ENCODE data around the gene B3GNT3. TPM values are rescaled to one million over a fixed set of nuclear protein-coding genes. Genes with fewer than 3 reads are reported as not detected.
A peak's percentile ranks its signal among the peaks of the same experiment; 100 is the strongest.

The B3GNT3 gene
- total RNA-seq, 4 donors from 2014 or later: 0.78 to 1.3 TPM; not detected in 2

DNA sequence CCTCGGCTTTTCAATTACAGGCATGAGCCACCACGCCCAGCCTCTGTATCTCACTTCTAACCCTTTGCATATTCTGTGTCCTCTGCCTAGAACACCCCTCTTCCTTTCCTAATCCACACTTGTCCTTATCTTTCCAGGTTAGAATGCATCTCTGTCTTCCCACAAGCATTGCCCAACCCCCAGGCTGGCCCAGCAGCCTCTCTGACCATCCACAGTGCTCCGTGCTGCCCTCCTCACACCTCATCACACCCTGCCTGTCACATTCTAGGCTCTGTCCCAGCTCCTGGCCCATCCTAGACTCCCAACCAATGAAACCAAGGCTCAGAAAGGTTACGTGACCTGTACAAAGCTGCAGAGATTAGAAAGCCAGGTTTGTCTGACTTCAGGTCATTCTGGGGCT is 41.6 kb downstream of the B3GNT3 start:
- Histone ChIP-seq H3K27me3 (peaks cover under 1% of the 10 kb centered on the region), H3K4me1 (no peaks in the 10 kb centered on the region), H3K36me3 (no peaks in the 10 kb centered on the region), H3K4me3 (replicated peaks in 1 of 3) (no peak overlapping the region), H3K9me3 (no peaks in the 10 kb centered on the region), H3K27ac (no peak overlapping the region)
- 62 to 67% methylated on average over 4 of the region's 4 CpGs for WGBS, 2 donors
- DNase-seq: no peak
- intact Hi-C loops (cut with DNase I): no loop called here
- TF ChIP-seq, protein P1, sequence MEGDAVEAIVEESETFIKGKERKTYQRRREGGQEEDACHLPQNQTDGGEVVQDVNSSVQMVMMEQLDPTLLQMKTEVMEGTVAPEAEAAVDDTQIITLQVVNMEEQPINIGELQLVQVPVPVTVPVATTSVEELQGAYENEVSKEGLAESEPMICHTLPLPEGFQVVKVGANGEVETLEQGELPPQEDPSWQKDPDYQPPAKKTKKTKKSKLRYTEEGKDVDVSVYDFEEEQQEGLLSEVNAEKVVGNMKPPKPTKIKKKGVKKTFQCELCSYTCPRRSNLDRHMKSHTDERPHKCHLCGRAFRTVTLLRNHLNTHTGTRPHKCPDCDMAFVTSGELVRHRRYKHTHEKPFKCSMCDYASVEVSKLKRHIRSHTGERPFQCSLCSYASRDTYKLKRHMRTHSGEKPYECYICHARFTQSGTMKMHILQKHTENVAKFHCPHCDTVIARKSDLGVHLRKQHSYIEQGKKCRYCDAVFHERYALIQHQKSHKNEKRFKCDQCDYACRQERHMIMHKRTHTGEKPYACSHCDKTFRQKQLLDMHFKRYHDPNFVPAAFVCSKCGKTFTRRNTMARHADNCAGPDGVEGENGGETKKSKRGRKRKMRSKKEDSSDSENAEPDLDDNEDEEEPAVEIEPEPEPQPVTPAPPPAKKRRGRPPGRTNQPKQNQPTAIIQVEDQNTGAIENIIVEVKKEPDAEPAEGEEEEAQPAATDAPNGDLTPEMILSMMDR (IDR thresholded peaks at IDR 0.05): no peak
- TF ChIP-seq POLR2A (IDR thresholded peaks at IDR 0.05): no peak

DNA sequence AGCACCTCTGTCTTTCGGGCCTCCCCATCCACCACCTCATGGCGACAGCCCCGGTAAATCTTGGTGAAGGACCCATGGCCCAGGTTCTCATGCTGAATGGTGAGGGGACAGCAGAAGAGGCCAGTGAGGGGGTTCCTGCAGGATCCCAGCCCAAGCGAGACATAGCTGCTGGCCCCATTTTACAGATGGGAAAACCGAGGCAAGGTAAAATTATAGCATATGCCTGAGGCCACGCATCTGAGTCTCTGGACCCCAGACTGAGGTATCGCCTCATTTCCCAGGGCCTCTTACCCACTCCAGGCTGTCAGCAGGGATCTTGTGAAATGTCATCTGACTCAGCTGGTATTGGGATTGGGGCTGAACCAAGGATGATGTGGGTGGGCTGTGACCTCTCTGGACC is 43.0 kb downstream of the B3GNT3 start:
- Histone ChIP-seq H3K4me3 (replicated peaks in 1 of 3) (no peak overlapping the region), H3K9me3 (no peaks in the 10 kb centered on the region), H3K27ac (no peak overlapping the region), H3K4me1 (peaks cover 3 to 8% of the 10 kb centered on the region in 2 donors), H3K27me3 (no peaks in the 10 kb centered on the region), H3K36me3 (no peaks in the 10 kb centered on the region)
- DNase-seq: no peak
- intact Hi-C loops (cut with DNase I): no loop called here
- WGBS, 2 donors: 83 to 93% methylated on average over 7 of the region's 7 CpGs
- TF ChIP-seq, protein P1 (IDR thresholded peaks at IDR 0.05): no peak
- TF ChIP-seq POLR2A (IDR thresholded peaks at IDR 0.05): no peak

DNA sequence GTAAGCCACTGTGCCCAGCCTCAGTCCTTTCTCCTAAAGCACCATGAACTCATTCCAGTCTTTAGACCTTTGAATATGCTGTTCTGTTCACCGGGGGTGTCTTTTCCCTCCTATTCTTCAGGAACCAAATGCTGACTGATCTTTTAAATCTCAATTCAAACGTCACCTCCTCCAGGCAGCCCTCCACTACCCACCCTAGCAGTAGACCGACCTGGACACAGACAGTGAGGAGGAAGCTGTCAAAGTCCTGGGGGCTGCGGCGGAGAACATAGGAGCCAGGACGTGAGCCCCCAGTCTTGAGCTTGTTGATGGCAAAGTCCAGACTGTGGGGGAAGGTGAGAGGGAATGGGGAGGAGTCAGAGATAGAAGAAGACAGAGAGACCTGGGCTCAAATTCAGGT is 45.1 kb downstream of the B3GNT3 start:
- H3K4me3 ChIP-seq (replicated peaks in 1 of 3): no peak overlapping the region
- H3K4me1 ChIP-seq: peaks cover 3 to 8% of the 10 kb centered on the region in 2 donors
- TF ChIP-seq, protein P1 (IDR thresholded peaks at IDR 0.05): no peak
- TF ChIP-seq POLR2A (IDR thresholded peaks at IDR 0.05): no peak
- WGBS, 2 donors: 85 to 91% methylated on average over 6 of the region's 6 CpGs
- DNase-seq: no peak
- H3K27me3 ChIP-seq: no peaks in the 10 kb centered on the region
- no peak overlapping the region for H3K27ac ChIP-seq
- H3K9me3 ChIP-seq: no peaks in the 10 kb centered on the region
- H3K36me3 ChIP-seq: no peaks in the 10 kb centered on the region
- intact Hi-C loops (cut with DNase I): no loop called here

DNA sequence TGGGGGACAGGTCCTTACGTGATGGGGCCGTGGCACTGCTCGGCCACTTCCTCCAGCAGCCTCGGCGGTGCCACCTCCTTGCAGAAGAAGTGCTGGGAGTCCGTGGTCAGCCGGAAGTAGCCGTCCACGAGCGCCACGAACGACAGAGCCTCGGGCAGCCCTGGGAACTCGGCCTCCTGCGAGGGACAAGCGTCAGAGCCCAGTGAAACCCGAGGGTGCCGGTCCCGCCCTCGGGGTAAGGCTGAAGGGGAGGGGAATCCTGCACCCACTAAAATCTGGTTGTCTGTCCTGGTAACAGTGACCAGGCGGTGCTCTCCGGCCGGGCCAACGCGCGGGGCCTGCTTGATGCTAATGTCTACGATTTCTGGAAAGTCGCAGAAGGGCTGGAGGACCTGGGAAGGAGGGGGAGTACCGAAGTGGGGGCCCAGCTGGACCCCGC is 46.5 kb downstream of the B3GNT3 start:
- Histone ChIP-seq H3K4me1 (peaks cover 3 to 8% of the 10 kb centered on the region in 2 donors), H3K27ac (no peak overlapping the region), H3K4me3 (replicated peaks in 1 of 3) (no peak overlapping the region), H3K9me3 (no peaks in the 10 kb centered on the region), H3K27me3 (no peaks in the 10 kb centered on the region), H3K36me3 (no peaks in the 10 kb centered on the region)
- WGBS, 2 donors: 15 to 17% methylated on average over 10 to 22 of the region's 30 CpGs
- intact Hi-C loops (cut with DNase I): no loop called here
- TF ChIP-seq POLR2A (IDR thresholded peaks at IDR 0.05): no peak
- TF ChIP-seq, protein P1 (IDR thresholded peaks at IDR 0.05): no peak
- no peak for DNase-seq

DNA sequence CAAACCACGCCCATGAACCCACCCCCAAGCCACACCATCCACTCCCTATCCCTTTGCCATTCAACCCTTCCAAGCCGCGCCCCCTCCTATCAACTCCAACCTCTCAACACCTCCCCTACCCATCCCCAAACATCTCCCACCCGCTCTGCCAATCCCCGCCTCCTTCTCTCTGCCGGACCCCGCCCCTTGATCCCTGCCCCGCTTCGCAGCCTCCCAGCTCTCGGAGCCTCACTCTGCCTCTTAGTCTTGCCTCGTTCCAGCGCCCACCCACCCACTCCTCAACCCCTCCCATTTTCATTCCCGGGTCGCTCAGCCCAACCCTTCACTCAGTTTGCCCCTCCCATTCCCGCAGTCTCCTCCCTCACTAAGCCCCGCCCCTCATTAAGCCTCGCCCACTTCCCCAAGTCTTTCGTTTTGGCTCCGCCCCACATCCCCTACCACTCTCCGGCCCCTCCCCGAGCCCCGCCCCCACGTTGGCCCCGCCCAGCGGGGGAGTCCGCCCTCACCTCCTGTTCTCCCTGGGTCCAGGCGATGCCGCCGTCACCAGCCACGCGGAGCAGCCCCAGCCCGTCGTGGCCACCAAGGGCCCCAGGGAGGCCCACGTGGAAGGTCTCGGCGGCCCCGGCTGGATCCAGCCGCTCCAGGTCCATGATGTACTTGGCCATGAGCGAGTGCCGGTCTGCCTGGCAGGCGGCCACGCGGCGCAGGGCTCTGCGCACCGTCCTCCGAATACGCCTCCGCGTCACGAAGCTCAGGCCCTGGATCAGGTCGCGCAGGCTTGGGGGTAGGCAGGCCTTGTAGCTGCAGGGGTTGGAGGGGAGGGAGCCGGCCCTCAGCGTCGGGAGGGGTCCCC is 47.1 kb downstream of the B3GNT3 start:
- TF ChIP-seq POLR2A (IDR thresholded peaks at IDR 0.05): no peak
- TF ChIP-seq, protein P1 (IDR thresholded peaks at IDR 0.05): no peak
- no peaks in the 10 kb centered on the region for H3K36me3 ChIP-seq
- H3K9me3 ChIP-seq: no peaks in the 10 kb centered on the region
- peak; percentile 48 to 55 for DNase-seq
- WGBS, 2 donors: 18 to 19% methylated on average over 26 to 28 of the region's 56 CpGs
- H3K4me1 ChIP-seq: peaks cover 3 to 8% of the 10 kb centered on the region in 2 donors
- intact Hi-C loops (cut with DNase I): no loop called here
- no peaks in the 10 kb centered on the region for H3K27me3 ChIP-seq
- H3K4me3 ChIP-seq (replicated peaks in 1 of 3): peak overlapping the region in 1 of 3 donors; percentile 9
- no peak overlapping the region for H3K27ac ChIP-seq

All from thyroid gland (tissue), 4 donors.